Lung (tissue), 12 donors: ENCODE data around the gene LCN10. TPM values are rescaled to one million over a fixed set of nuclear protein-coding genes. Genes with fewer than 3 reads are reported as not detected.
A peak's percentile ranks its signal among the peaks of the same experiment; 100 is the strongest.
"Not testable (repeated sequence)": the region's sequence is repeated elsewhere in the genome, so short reads cannot be mapped to it uniquely, and the experiment has no call there.

Source experiments
- ATAC-seq: fragments of 200-7000 bp; cut with Tn5 transposase; one replicate; pipeline ENCODE4 v1.9.1; 2020; ENCODE audit warnings: moderate number of reproducible peaks; ENCODE audit not compliant: insufficient read depth, low FRiP score
- DNase-seq, 3 donors: peaks; one replicate each; pipeline ENCODE4 v3.0.0-alpha.2; 2013 to 2017
- H3K27ac ChIP-seq, 2 donors: one replicate each; pipeline ENCODE4 v1.5.1; 2013; ENCODE audit warnings: mild to moderate bottlenecking in 2 of 2, moderate library complexity in 2 of 2, control low read depth in 1 of 2, inconsistent platforms in 1 of 2, low read depth in 1 of 2, low read length in 1 of 2
- H3K27me3 ChIP-seq, 3 donors: one replicate each; pipeline ENCODE4 v1.5.1; 2013; ENCODE audit warnings: low read length in 2 of 3; ENCODE audit not compliant: control insufficient read depth in 3 of 3, insufficient read depth in 3 of 3
- H3K36me3 ChIP-seq, 4 donors: one replicate each; pipeline ENCODE4 v1.5.1; 2013; ENCODE audit warnings: low read length in 4 of 4, mild to moderate bottlenecking in 1 of 4, moderate library complexity in 1 of 4; ENCODE audit not compliant: control insufficient read depth in 4 of 4, insufficient read depth in 4 of 4
- H3K4me1 ChIP-seq, 5 donors: one replicate each; pipeline ENCODE4 v1.5.1; 2013; ENCODE audit warnings: low read length in 5 of 5, mild to moderate bottlenecking in 2 of 5, moderate library complexity in 1 of 5; ENCODE audit not compliant: control insufficient read depth in 5 of 5, insufficient read depth in 5 of 5
- H3K4me3 ChIP-seq: one replicate; pipeline ENCODE4 v1.5.1; 2013; ENCODE audit warnings: mild to moderate bottlenecking, control low read depth, moderate library complexity
- H3K9ac ChIP-seq, 2 donors: one replicate each; pipeline ENCODE4 v1.5.1; 2013; ENCODE audit warnings: low read length in 2 of 2, control low read depth in 1 of 2; ENCODE audit not compliant: insufficient read depth in 1 of 2
- H3K9me3 ChIP-seq, 4 donors: one replicate each; pipeline ENCODE4 v1.5.1; 2013; ENCODE audit warnings: low read length in 3 of 4, mild to moderate bottlenecking in 1 of 4, moderate library complexity in 1 of 4; ENCODE audit not compliant: control insufficient read depth in 4 of 4, insufficient read depth in 3 of 4
- CTCF ChIP-seq: IDR thresholded peaks from 2 replicates; pipeline ENCODE4 v1.5.1; 2012; ENCODE audit warnings: mild to moderate bottlenecking; ENCODE audit errors: control extremely low read depth, extremely low read depth
- WGBS, 2 donors: extraction: QIAGEN DNeasy Blood & Tissue Kit; methylation state at CpG; one replicate each; pipeline ENCODE4 v1.1.7; 2013; 5-methylcytosine and 5-hydroxymethylcytosine counted together
- polyA plus RNA-seq, 2 donors: library from polyadenylated mRNA; stranded (reverse); fragments of 200-250 nt; gene quantifications; one replicate each; pipeline ENCODE4 v1.2.1, GENCODE V29; 2013
- total RNA-seq, 2 donors: library from RNA; depleted of rRNA in 1 of 2; stranded (reverse); fragments of >200 nt in 1 of 2; gene quantifications; one replicate each; pipeline ENCODE4 v1.2.1, GENCODE V29; 2014 to 2021
- donor health status: control.
- donor health status: control.
- donor health status: Bipolar disorder and iron deficiency.
- donor health status: healthy.
- donor health status: DM: yes; HTN: yes; CAD: no.

LCN10 gene
- total and polyA plus RNA-seq, 4 donors: 0.72 to 6.4 (median 4.7) TPM; not detected in 1

DNA sequence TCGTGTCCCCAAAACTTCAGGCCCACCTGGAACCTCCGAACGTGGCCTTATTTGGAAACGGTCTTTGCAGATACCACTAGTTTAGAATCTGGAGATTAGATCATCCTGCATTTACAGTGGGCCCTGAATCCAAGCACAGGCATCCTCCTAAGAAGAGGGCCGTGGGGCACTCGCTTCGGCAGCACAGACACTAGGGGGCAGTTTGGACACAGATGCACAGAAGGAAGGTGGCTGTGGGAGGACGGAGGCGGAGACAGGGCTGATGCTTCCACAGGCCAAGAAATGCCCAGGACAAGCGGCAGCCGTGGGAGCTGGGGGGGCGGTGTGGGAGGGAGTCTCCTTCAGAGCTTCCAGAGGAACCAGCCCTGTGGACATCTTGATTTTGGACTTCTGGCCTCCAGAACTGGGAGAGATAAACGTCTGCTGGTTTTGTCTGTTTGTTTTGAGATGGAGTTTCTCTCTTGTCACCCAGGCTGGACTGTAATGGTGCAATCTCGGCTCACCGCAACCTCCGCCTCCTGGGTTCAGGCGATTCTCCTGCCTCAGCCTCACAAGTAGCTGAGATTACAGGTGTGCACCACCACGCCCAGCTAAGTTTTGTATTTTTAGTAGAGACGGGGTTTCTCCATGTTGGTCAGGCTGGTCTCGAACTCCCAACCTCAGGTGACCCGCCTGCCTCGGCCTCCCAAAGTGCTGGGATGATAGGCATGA is 18.2 kb upstream of the LCN10 start:
- H3K27me3 ChIP-seq, H3K4me1 ChIP-seq, H3K36me3 ChIP-seq, H3K27ac ChIP-seq, H3K9me3 ChIP-seq, H3K9ac ChIP-seq, H3K4me3 ChIP-seq, ATAC-seq: not testable (repeated sequence)
- DNase-seq: peak; percentile 45 to 52 (median 50)
- peak; percentile 13 for TF ChIP-seq CTCF
- 45 to 48% methylated on average over 22 of the region's 22 CpGs for WGBS, 2 donors

- H3K36me3 ChIP-seq: no peaks in the 10 kb centered on the region
- peaks cover 0 to 6% (median 3%) of the 10 kb centered on the region in 4 donors for H3K9me3 ChIP-seq
- ATAC-seq (no peak), DNase-seq (no peak)
- 70% methylated on average over 25 of the region's 25 CpGs for WGBS, 2 donors
- no peak overlapping the region for H3K27ac ChIP-seq
- no peaks in the 10 kb centered on the region for H3K27me3 ChIP-seq
- peaks cover 0 to 3% (median 0%) of the 10 kb centered on the region in 5 donors for H3K4me1 ChIP-seq
- no peak overlapping the region for H3K9ac ChIP-seq
- H3K4me3 ChIP-seq: no peak overlapping the region
- no peak for TF ChIP-seq CTCF
Measured at GRCh38 chr9:136760424-136760823, 17.7 kb upstream of the LCN10 start.

GRCh38 chr9:136759436-136760325 is 16.9 kb upstream of the LCN10 start:
- no peak overlapping the region for H3K4me3 ChIP-seq
- DNase-seq: no peak
- H3K36me3 ChIP-seq: no peaks in the 10 kb centered on the region
- H3K9me3 ChIP-seq: peaks cover 0 to 6% (median 3%) of the 10 kb centered on the region in 4 donors
- no peak overlapping the region for H3K9ac ChIP-seq
- ATAC-seq: no peak
- peaks cover 0 to 3% (median 0%) of the 10 kb centered on the region in 5 donors for H3K4me1 ChIP-seq
- H3K27me3 ChIP-seq: no peaks in the 10 kb centered on the region
- WGBS, 2 donors: 85 to 87% methylated on average over 26 to 27 of the region's 27 CpGs
- no peak for TF ChIP-seq CTCF
- H3K27ac ChIP-seq: no peak overlapping the region
